Neural progenitor cell (in vitro differentiated cells): Measurements from ENCODE around the gene TBXT. TPM values are rescaled to one million over a fixed set of nuclear protein-coding genes. Genes with fewer than 3 reads are reported as not detected.

Experiments used
- small RNA-seq: library from RNA; depleted of rRNA; stranded (forward); fragments of <200 nt; gene quantifications from one replicate; pipeline ENCODE3, GENCODE V24; 2015
- total RNA-seq: library from RNA; depleted of rRNA; stranded (reverse); fragments of >200 nt; gene quantifications from 2 replicates; pipeline ENCODE4 v1.2.3, GENCODE V29; 2015; ENCODE audit warnings: low replicate concordance

Gene TBXT
- total RNA-seq, 1 donor from 2014 or later, result not detected

Small RNAs within 50 kb of the gene (small RNA-seq; reads per million reads assigned to genes)
- gene RNU6-153P, result not detected

Other genes starting within 250 kb of the TBXT start
- 0.13 and 0.40 TPM in 2 replicates for gene PRR18, start 140.5 kb upstream of the TBXT start, total RNA-seq
- 38.1 and 48.9 TPM in 2 replicates for gene SFT2D1, start 174.7 kb upstream of the TBXT start, total RNA-seq
- gene MPC1, start 215.1 kb upstream of the TBXT start, total RNA-seq, result 9.4 and 13.2 TPM in 2 replicates